Activated naive CD8-positive, alpha-beta T cell treated with anti-CD3 and anti-CD28 coated beads, Interleukin-2, amount 50 U/mL, for 16 hours (primary cell): ENCODE results near the gene GPR55.

ENCODE experiments used
- DNase-seq: peaks from one replicate; pipeline ENCODE4 v3.0.0-alpha.2; 2020; ENCODE audit warnings: low read depth, low spot score

Gene GPR55

GRCh38 chr2:230901006-230901405 is 24.0 kb downstream of the GPR55 start:
- DNase-seq, result no peak

GRCh38 chr2:230900336-230900995 is 24.6 kb downstream of the GPR55 start:
- DNase-seq, result no peak

GRCh38 chr2:230899786-230900185 is 25.3 kb downstream of the GPR55 start:
- no peak for DNase-seq

- no peak for DNase-seq
Measured at GRCh38 chr2:230899287-230899686, 25.8 kb downstream of the GPR55 start.

GRCh38 chr2:230898713-230899091 is 26.3 kb downstream of the GPR55 start:
- DNase-seq, result no peak

- no peak for DNase-seq
Measured at GRCh38 chr2:230898016-230898712, 26.9 kb downstream of the GPR55 start.

- DNase-seq, result no peak
Measured at GRCh38 chr2:230896346-230897115, 28.5 kb downstream of the GPR55 start.

- DNase-seq, result no peak
Measured at GRCh38 chr2:230895536-230896345, 29.3 kb downstream of the GPR55 start.

GRCh38 chr2:230893841-230894781 is 30.9 kb downstream of the GPR55 start:
- DNase-seq, result no peak

- no peak for DNase-seq
Measured at GRCh38 chr2:230893338-230893737, 31.7 kb downstream of the GPR55 start.

- no peak for DNase-seq
Measured at GRCh38 chr2:230891509-230891908, 33.5 kb downstream of the GPR55 start.

GRCh38 chr2:230891064-230891463 is 34.0 kb downstream of the GPR55 start:
- no peak for DNase-seq

GRCh38 chr2:230890646-230891045 is 34.4 kb downstream of the GPR55 start:
- DNase-seq, result no peak

GRCh38 chr2:230889911-230890601 is 35.0 kb downstream of the GPR55 start:
- no peak for DNase-seq

- DNase-seq, result no peak
Measured at GRCh38 chr2:230888824-230889400, 36.1 kb downstream of the GPR55 start.

GRCh38 chr2:230887342-230887741 is 37.7 kb downstream of the GPR55 start:
- no peak for DNase-seq

- no peak for DNase-seq
Measured at GRCh38 chr2:230886671-230887071, 38.4 kb downstream of the GPR55 start.

GRCh38 chr2:230886206-230886605 is 38.8 kb downstream of the GPR55 start:
- DNase-seq, result no peak

GRCh38 chr2:230885463-230886130 is 39.4 kb downstream of the GPR55 start:
- DNase-seq, result no peak
